Measurements from ENCODE around the gene TPPP2.
A peak's percentile ranks its signal among the peaks of the same experiment; 100 is the strongest.

DNA sequence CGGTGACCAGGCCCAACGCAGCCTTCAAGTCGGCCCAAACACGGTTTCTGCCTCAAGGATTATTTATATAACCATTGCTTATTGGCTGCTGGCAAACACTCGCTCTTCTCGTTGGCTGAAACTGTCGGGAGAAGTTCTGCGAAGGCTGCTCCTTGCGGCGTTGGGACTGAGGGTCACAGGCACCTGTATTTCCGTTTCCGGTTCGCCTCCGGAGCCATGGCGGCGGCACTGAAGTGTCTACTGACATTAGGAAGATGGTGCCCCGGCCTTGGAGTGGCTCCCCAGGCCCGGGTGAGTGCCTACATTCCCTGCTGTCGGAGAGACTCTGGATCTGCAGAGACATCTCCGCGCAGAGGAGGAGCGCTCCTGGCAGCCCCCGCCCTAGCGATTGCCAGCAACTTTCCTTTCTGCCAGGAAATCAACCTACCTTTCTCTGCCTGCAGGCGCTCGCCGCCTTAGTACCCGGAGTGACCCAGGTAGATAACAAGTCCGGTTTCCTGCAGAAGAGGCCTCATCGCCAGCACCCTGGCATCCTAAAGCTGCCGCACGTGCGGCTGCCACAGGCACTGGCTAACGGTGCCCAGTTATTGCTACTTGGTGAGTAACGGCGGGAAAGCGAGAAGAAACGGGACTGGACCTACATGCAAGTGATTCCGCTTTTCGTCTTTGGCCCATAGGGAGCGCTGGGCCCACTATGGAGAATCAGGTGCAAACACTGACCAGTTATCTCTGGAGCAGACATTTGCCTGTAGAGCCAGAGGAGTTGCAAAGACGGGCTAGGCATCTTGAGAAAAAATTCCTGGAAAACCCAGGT, 40.0 kb upstream of the TPPP2 start, which contains the start of gene METTL17:
- TF ChIP-seq, protein P1, sequence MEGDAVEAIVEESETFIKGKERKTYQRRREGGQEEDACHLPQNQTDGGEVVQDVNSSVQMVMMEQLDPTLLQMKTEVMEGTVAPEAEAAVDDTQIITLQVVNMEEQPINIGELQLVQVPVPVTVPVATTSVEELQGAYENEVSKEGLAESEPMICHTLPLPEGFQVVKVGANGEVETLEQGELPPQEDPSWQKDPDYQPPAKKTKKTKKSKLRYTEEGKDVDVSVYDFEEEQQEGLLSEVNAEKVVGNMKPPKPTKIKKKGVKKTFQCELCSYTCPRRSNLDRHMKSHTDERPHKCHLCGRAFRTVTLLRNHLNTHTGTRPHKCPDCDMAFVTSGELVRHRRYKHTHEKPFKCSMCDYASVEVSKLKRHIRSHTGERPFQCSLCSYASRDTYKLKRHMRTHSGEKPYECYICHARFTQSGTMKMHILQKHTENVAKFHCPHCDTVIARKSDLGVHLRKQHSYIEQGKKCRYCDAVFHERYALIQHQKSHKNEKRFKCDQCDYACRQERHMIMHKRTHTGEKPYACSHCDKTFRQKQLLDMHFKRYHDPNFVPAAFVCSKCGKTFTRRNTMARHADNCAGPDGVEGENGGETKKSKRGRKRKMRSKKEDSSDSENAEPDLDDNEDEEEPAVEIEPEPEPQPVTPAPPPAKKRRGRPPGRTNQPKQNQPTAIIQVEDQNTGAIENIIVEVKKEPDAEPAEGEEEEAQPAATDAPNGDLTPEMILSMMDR (IDR thresholded peaks at IDR 0.05): peak in 1 of 4 experiments; percentile 11
- peak; percentile 25 to 59 for TF ChIP-seq POLR2A (IDR thresholded peaks at IDR 0.05)
